Measurements from ENCODE around the gene SLC9A5. TPM values are rescaled to one million over a fixed set of nuclear protein-coding genes. Genes with fewer than 3 reads are reported as not detected.

SLC9A5 gene
- polyA plus RNA-seq, 1 donor (not counting 4 experiments of a cell fraction or from before 2014, with no cell fraction given), result 0.51 TPM

- H2AFZ ChIP-seq (ENCODE audit: control insufficient read depth, low read length), result peak overlapping the region; percentile 47
- H3K9ac ChIP-seq (ENCODE audit: control insufficient read depth, extremely low read depth, insufficient read depth, low read length), result peak overlapping the region; percentile 39
- H3K9me1 ChIP-seq (ENCODE audit: control insufficient read depth, extremely low read depth, insufficient read depth, low read length), result no peaks in the 10 kb centered on the region
- H3K79me2 ChIP-seq (ENCODE audit: control insufficient read depth, insufficient read depth, low read length), result no peaks in the 10 kb centered on the region
- dilution Hi-C loops (cut with MboI; ENCODE audit: extremely low pct_ligation_motif_present, low sequenced_read_pairs), result no loop called here
- H3K4me3 ChIP-seq (ENCODE audit: control insufficient read depth in 2 of 3, extremely low read depth in 1 of 3, insufficient read depth in 2 of 3, low read depth in 1 of 3, low read length in 3 of 3), result peak overlapping the region in 2 of 3 experiments; percentile 8 to 29
- no peaks in the 10 kb centered on the region for H3K36me3 ChIP-seq (ENCODE audit: control insufficient read depth in 2 of 2, extremely low read depth in 1 of 2, insufficient read depth in 2 of 2, low read length in 2 of 2)
- H4K20me1 ChIP-seq (ENCODE audit: control insufficient read depth, extremely low read depth, insufficient read depth, low read length), result no peaks in the 10 kb centered on the region
- no peak for TF ChIP-seq CTCF (optimal IDR thresholded peaks at IDR 0.05 in 1 of 3, IDR thresholded peaks at IDR 0.05 in 1 of 3, conservative IDR thresholded peaks at IDR 0.05 in 1 of 3; ENCODE audit: extremely low read depth in 1 of 3, insufficient read depth in 2 of 3, low read length in 3 of 3)
- no peak for TF ChIP-seq EZH2 (IDR thresholded peaks at IDR 0.05; ENCODE audit: low read length)
- H3K27me3 ChIP-seq (ENCODE audit: control insufficient read depth, extremely low read depth, insufficient read depth, low read length), result no peaks in the 10 kb centered on the region
- H3K27ac ChIP-seq (ENCODE audit: control insufficient read depth, insufficient read depth, low read length), result peak overlapping the region; percentile 67
- H3K4me2 ChIP-seq (ENCODE audit: control insufficient read depth, extremely low read depth, insufficient read depth, low read depth, low read length), result peak overlapping the region; percentile 71
- peak; percentile 60 for DNase-seq (ENCODE audit: low read depth, low spot score)
- H3K4me1 ChIP-seq (ENCODE audit: control insufficient read depth, extremely low read depth, insufficient read depth, low read length), result peaks cover 25% of the 10 kb centered on the region
- FAIRE-seq, result peak; percentile 93
- H3K9me3 ChIP-seq (ENCODE audit: control insufficient read depth, low read depth, low read length), result no peaks in the 10 kb centered on the region
Observed at GRCh38 chr16:67212766-67213165, 36.0 kb upstream of the SLC9A5 start.

- H3K27me3 ChIP-seq (ENCODE audit: control insufficient read depth, extremely low read depth, insufficient read depth, low read length), result no peaks in the 10 kb centered on the region
- no peaks in the 10 kb centered on the region for H3K9me3 ChIP-seq (ENCODE audit: control insufficient read depth, low read depth, low read length)
- peak overlapping the region; percentile 39 for H3K9ac ChIP-seq (ENCODE audit: control insufficient read depth, extremely low read depth, insufficient read depth, low read length)
- H3K4me3 ChIP-seq (ENCODE audit: control insufficient read depth in 2 of 3, extremely low read depth in 1 of 3, insufficient read depth in 2 of 3, low read depth in 1 of 3, low read length in 3 of 3), result peak overlapping the region in 2 of 3 experiments; percentile 8 to 29
- peaks cover 19% of the 10 kb centered on the region for H3K4me1 ChIP-seq (ENCODE audit: control insufficient read depth, extremely low read depth, insufficient read depth, low read length)
- FAIRE-seq (no peak), DNase-seq (ENCODE audit: low read depth, low spot score) (no peak)
- peak overlapping the region; percentile 71 for H3K4me2 ChIP-seq (ENCODE audit: control insufficient read depth, extremely low read depth, insufficient read depth, low read depth, low read length)
- peak overlapping the region; percentile 47 for H2AFZ ChIP-seq (ENCODE audit: control insufficient read depth, low read length)
- H3K27ac ChIP-seq (ENCODE audit: control insufficient read depth, insufficient read depth, low read length), result peak overlapping the region; percentile 67
- no peaks in the 10 kb centered on the region for H3K36me3 ChIP-seq (ENCODE audit: control insufficient read depth in 2 of 2, extremely low read depth in 1 of 2, insufficient read depth in 2 of 2, low read length in 2 of 2)
- no peaks in the 10 kb centered on the region for H3K79me2 ChIP-seq (ENCODE audit: control insufficient read depth, insufficient read depth, low read length)
- no peaks in the 10 kb centered on the region for H4K20me1 ChIP-seq (ENCODE audit: control insufficient read depth, extremely low read depth, insufficient read depth, low read length)
- H3K9me1 ChIP-seq (ENCODE audit: control insufficient read depth, extremely low read depth, insufficient read depth, low read length), result no peaks in the 10 kb centered on the region
- dilution Hi-C loops (cut with MboI; ENCODE audit: extremely low pct_ligation_motif_present, low sequenced_read_pairs), result no loop called here
- no peak for TF ChIP-seq EZH2 (IDR thresholded peaks at IDR 0.05; ENCODE audit: low read length)
- no peak for TF ChIP-seq CTCF (optimal IDR thresholded peaks at IDR 0.05 in 1 of 3, IDR thresholded peaks at IDR 0.05 in 1 of 3, conservative IDR thresholded peaks at IDR 0.05 in 1 of 3; ENCODE audit: extremely low read depth in 1 of 3, insufficient read depth in 2 of 3, low read length in 3 of 3)
Observed at GRCh38 chr16:67213197-67214019, 35.4 kb upstream of the SLC9A5 start.
